CD8-positive, alpha-beta memory T cell (primary cell): Measurements from ENCODE around the gene RASGRP2. TPM values are rescaled to one million over a fixed set of nuclear protein-coding genes. Genes with fewer than 3 reads are reported as not detected.

Source experiments
- CTCF ChIA-PET: fragments of 350-600 bp; sonication (Branson Sonifier 250); formaldehyde crosslinking; loops from one replicate; lab custom pipeline; 2021; ENCODE audit warnings: antibody characterized with exemption; lab: Charles Lee
- POLR2A ChIA-PET: fragments of 350-600 bp; sonication (Branson Sonifier 250); formaldehyde crosslinking; loops from one replicate; lab custom pipeline; 2021; ENCODE audit warnings: antibody characterized with exemption; lab: Charles Lee
- DNase-seq, 5 donors: peaks; one replicate each; pipeline versions ENCODE4 v3.0.0 to v3.0.0-alpha.2; 2020 to 2022; ENCODE audit warnings: mixed read lengths in 1 of 5
- H3K27ac ChIP-seq: one replicate; pipeline ENCODE4 v1.7.0; 2013; ENCODE audit warnings: low read depth, mild to moderate bottlenecking, low read length, moderate library complexity
- H3K27me3 ChIP-seq: 2 replicates; pipeline ENCODE4 v1.7.0; 2013; ENCODE audit warnings: low read length, mild to moderate bottlenecking; ENCODE audit not compliant: insufficient read depth, poor library complexity, severe bottlenecking
- H3K36me3 ChIP-seq: 2 replicates; pipeline ENCODE4 v1.7.0; 2013; ENCODE audit warnings: mild to moderate bottlenecking, low read length, moderate library complexity; ENCODE audit not compliant: insufficient read depth
- H3K4me1 ChIP-seq: 2 replicates; pipeline ENCODE4 v1.7.0; 2013; ENCODE audit warnings: mild to moderate bottlenecking, low read length, moderate library complexity; ENCODE audit not compliant: insufficient read depth
- H3K4me3 ChIP-seq: 2 replicates; pipeline ENCODE4 v1.7.0; 2013; ENCODE audit warnings: mild to moderate bottlenecking, low read length
- H3K9me3 ChIP-seq: 2 replicates; pipeline ENCODE4 v1.7.0; 2013; ENCODE audit warnings: mild to moderate bottlenecking, low read length
- H3K27ac Mint-ChIP-seq, 8 donors: one replicate each; pipeline ENCODE4 v1.8.0; 2020 to 2021; ENCODE audit warnings: mixed read lengths in 8 of 8, mild to moderate bottlenecking in 6 of 8, inconsistent platforms in 3 of 8, moderate library complexity in 3 of 8
- H3K27me3 Mint-ChIP-seq, 2 donors: one replicate each; pipeline ENCODE4 v1.8.0; 2020 to 2021; ENCODE audit warnings: mixed read lengths in 2 of 2, mild to moderate bottlenecking in 1 of 2, moderate library complexity in 1 of 2
- H3K36me3 Mint-ChIP-seq, 3 donors: one replicate each; pipeline ENCODE4 v1.8.0; 2020 to 2021; ENCODE audit warnings: mixed read lengths in 3 of 3, inconsistent platforms in 1 of 3, mild to moderate bottlenecking in 1 of 3
- H3K4me1 Mint-ChIP-seq, 3 donors: one replicate each; pipeline ENCODE4 v1.8.0; 2020 to 2021; ENCODE audit warnings: mixed read lengths in 3 of 3, inconsistent platforms in 1 of 3, mild to moderate bottlenecking in 1 of 3
- H3K4me3 Mint-ChIP-seq, 7 donors: one replicate each; pipeline ENCODE4 v1.8.0; 2020 to 2021; ENCODE audit warnings: mixed read lengths in 7 of 7, mild to moderate bottlenecking in 6 of 7, moderate library complexity in 4 of 7, inconsistent platforms in 2 of 7
- H3K9me3 Mint-ChIP-seq, 5 donors: one replicate each; pipeline ENCODE4 v1.8.0; 2020 to 2022; ENCODE audit warnings: mixed read lengths in 5 of 5, mild to moderate bottlenecking in 3 of 5, moderate library complexity in 2 of 5, inconsistent platforms in 1 of 5
- polyA plus RNA-seq: library from polyadenylated mRNA; unstranded; fragments of 300-500 nt; fragmentation: Illumina TruSeq; gene quantifications from one replicate; pipeline ENCODE4 v1.2.3, GENCODE V29; 2021
- total RNA-seq, 2 experiments: library from RNA; stranded (reverse); gene quantifications; one replicate each; pipeline ENCODE4 v1.2.3, GENCODE V29; 2021

The RASGRP2 gene
- total and polyA plus RNA-seq, 3 experiments from 2014 or later, result 30.2 to 145 (median 33.5) TPM

- no peaks in the 10 kb centered on the region for H3K36me3 ChIP-seq
- no peak for DNase-seq
- H3K36me3 Mint-ChIP-seq, result no peaks in the 10 kb centered on the region
- H3K27me3 ChIP-seq, result peaks cover 11% of the 10 kb centered on the region
- H3K27ac Mint-ChIP-seq, result no peak overlapping the region
- no peaks in the 10 kb centered on the region for H3K9me3 Mint-ChIP-seq
- CTCF ChIA-PET, result no interaction called here
- H3K27ac ChIP-seq, result no peak overlapping the region
- H3K4me3 Mint-ChIP-seq, result no peak overlapping the region
- peaks cover 14 to 16% of the 10 kb centered on the region in 2 donors for H3K27me3 Mint-ChIP-seq
- peaks cover 9% of the 10 kb centered on the region for H3K4me1 ChIP-seq
- H3K4me1 Mint-ChIP-seq, result peaks cover 4 to 19% (median 17%) of the 10 kb centered on the region in 3 donors
- no peaks in the 10 kb centered on the region for H3K9me3 ChIP-seq
- POLR2A ChIA-PET, result no interaction called here
- no peak overlapping the region for H3K4me3 ChIP-seq
Measured at GRCh38 chr11:64687204-64687603, 56.7 kb downstream of the RASGRP2 start.

DNA sequence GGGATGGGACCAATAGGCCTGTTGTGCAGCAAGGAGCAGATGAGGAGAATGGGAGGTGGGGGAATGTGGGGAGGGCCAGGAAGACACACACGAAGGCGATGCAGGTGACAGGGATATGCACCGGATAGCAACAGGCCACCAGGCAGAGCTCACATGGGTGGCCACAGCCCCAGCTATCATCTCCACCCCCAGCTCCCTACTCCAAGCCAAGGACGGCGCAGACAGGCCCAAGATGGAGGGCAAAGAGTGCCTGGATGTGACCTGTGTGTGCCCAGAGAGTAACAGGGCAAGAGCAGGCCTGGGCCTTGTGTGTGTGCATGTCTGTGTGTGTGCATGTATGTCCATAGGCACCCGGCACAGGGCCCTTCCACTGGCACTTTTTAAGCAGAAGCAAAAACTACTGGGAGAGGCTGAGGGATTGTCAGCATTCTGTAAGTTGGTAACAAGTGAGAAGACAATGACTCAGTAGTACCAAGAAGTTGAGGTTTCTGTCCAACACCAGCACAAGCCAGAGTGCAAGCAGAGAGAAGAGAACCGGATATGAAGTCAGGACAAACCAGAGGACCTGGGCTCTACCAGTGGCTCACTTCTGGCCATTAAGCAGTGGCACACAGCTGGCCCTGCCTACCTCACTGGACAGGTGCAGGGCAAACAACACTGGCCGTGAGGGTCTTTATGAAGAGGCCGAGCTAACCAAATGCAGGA, 57.3 kb downstream of the RASGRP2 start:
- ChIA-PET POLR2A (no interaction called here), CTCF (no interaction called here)
- Mint-ChIP-seq H3K9me3 (no peaks in the 10 kb centered on the region), H3K27ac (no peak overlapping the region), H3K27me3 (peaks cover 10% of the 10 kb centered on the region in 2 donors), H3K4me1 (peaks cover 4 to 17% (median 16%) of the 10 kb centered on the region in 3 donors), H3K4me3 (no peak overlapping the region), H3K36me3 (no peaks in the 10 kb centered on the region)
- H3K27ac ChIP-seq, result no peak overlapping the region
- H3K9me3 ChIP-seq, result no peaks in the 10 kb centered on the region
- H3K27me3 ChIP-seq, result peaks cover 5% of the 10 kb centered on the region
- H3K4me3 ChIP-seq, result no peak overlapping the region
- H3K36me3 ChIP-seq, result no peaks in the 10 kb centered on the region
- DNase-seq, result no peak
- H3K4me1 ChIP-seq, result peaks cover 9% of the 10 kb centered on the region

GRCh38 chr11:64685536-64685935, 58.4 kb downstream of the RASGRP2 start:
- Mint-ChIP-seq H3K36me3 (no peaks in the 10 kb centered on the region), H3K4me3 (no peak overlapping the region)

DNA sequence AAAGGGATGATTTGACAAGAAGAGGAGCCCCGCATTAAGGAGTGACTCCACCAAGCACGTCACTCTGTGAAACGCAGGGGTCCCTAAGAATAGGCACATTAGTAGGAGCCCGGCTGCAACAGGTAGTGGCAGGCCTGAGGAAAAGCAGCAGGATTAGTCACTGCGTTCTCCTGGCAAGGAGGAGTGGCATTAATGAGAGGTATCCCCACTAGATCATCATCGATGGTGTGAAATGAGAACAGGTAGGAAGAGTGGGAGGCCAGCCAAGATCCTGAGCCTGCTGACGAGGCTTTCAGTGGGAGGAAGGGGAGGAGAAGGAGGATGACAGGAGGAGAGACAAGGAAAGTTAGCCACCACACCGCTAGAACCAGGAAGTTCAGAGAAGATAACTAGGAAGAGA, 59.6 kb downstream of the RASGRP2 start:
- H3K36me3 ChIP-seq, result no peaks in the 10 kb centered on the region
- H3K27me3 Mint-ChIP-seq, result peaks cover under 1 to 6% of the 10 kb centered on the region in 2 donors
- ChIA-PET POLR2A (no interaction called here), CTCF (no interaction called here)
- no peak overlapping the region for H3K27ac ChIP-seq
- no peaks in the 10 kb centered on the region for H3K9me3 ChIP-seq
- H3K4me3 Mint-ChIP-seq, result no peak overlapping the region
- no peak overlapping the region for H3K27ac Mint-ChIP-seq
- no peaks in the 10 kb centered on the region for H3K36me3 Mint-ChIP-seq
- peaks cover 4 to 17% (median 16%) of the 10 kb centered on the region in 3 donors for H3K4me1 Mint-ChIP-seq
- no peaks in the 10 kb centered on the region for H3K9me3 Mint-ChIP-seq
- DNase-seq, result no peak
- H3K4me1 ChIP-seq, result peaks cover 9% of the 10 kb centered on the region
- no peak overlapping the region for H3K4me3 ChIP-seq
- no peaks in the 10 kb centered on the region for H3K27me3 ChIP-seq

More at GRCh38 chr11:64685536-64685935, 58.4 kb downstream of the RASGRP2 start:
- Mint-ChIP-seq H3K27ac (no peak overlapping the region), H3K9me3 (no peaks in the 10 kb centered on the region), H3K27me3 (peaks cover 3 to 6% of the 10 kb centered on the region in 2 donors), H3K4me1 (peaks cover 4 to 17% (median 16%) of the 10 kb centered on the region in 3 donors)
- Histone ChIP-seq H3K4me3 (no peak overlapping the region), H3K27ac (no peak overlapping the region), H3K27me3 (no peaks in the 10 kb centered on the region), H3K36me3 (no peaks in the 10 kb centered on the region), H3K4me1 (peaks cover 9% of the 10 kb centered on the region), H3K9me3 (no peaks in the 10 kb centered on the region)
- CTCF ChIA-PET, result no interaction called here
- DNase-seq, result no peak
- POLR2A ChIA-PET, result no interaction called here

DNA sequence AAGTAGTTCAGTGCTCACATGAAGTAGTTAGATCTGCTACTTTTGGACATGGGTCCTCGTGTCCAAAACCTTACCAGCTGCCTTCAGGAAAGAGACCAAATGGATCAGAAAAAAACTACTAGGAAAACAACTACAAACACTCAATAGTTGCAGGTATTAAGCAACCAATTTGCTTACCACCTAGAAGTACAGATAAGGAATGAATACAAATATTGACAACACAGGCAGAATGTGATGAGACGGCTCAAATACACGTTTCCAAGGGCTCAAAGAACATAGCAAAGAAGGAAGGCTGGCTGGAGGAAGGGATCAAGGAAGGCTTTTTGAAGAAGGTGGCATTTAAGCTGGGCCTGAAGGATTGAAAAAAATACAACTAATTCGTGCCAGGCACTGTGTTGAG, 62.8 kb downstream of the RASGRP2 start:
- CTCF ChIA-PET, result no interaction called here
- no peak overlapping the region for H3K27ac ChIP-seq
- no peak for DNase-seq
- POLR2A ChIA-PET, result no interaction called here
- H3K9me3 ChIP-seq, result no peaks in the 10 kb centered on the region
- Mint-ChIP-seq H3K4me3 (no peak overlapping the region), H3K4me1 (no peaks in the 10 kb centered on the region), H3K27ac (no peak overlapping the region), H3K36me3 (no peaks in the 10 kb centered on the region), H3K9me3 (no peaks in the 10 kb centered on the region), H3K27me3 (peaks cover 13 to 30% of the 10 kb centered on the region in 2 donors)
- no peak overlapping the region for H3K4me3 ChIP-seq
- no peaks in the 10 kb centered on the region for H3K36me3 ChIP-seq
- no peaks in the 10 kb centered on the region for H3K4me1 ChIP-seq
- peaks cover 6% of the 10 kb centered on the region for H3K27me3 ChIP-seq

GRCh38 chr11:64679846-64680245, 64.1 kb downstream of the RASGRP2 start:
- CTCF ChIA-PET, result interaction anchor here (2.5 kb wide), 1 partner anchor 9 kb away, joined by 11 read pairs; no protein-coding TSS in a partner anchor
- Mint-ChIP-seq H3K4me3 (no peak overlapping the region), H3K4me1 (peaks cover 0 to 2% (median 0%) of the 10 kb centered on the region in 3 donors), H3K36me3 (no peaks in the 10 kb centered on the region), H3K27me3 (peaks cover 14 to 43% of the 10 kb centered on the region in 2 donors), H3K27ac (peak overlapping the region in 1 of 8 donors; percentile 79), H3K9me3 (no peaks in the 10 kb centered on the region)
- DNase-seq, result no peak
- no peaks in the 10 kb centered on the region for H3K4me1 ChIP-seq
- POLR2A ChIA-PET, result no interaction called here
- H3K4me3 ChIP-seq, result no peak overlapping the region
- no peaks in the 10 kb centered on the region for H3K9me3 ChIP-seq
- H3K27ac ChIP-seq, result no peak overlapping the region
- H3K27me3 ChIP-seq, result peaks cover 6% of the 10 kb centered on the region
- H3K36me3 ChIP-seq, result no peaks in the 10 kb centered on the region

- Mint-ChIP-seq H3K27me3 (peaks cover 17 to 53% of the 10 kb centered on the region in 2 donors), H3K4me1 (peaks cover 0 to 2% (median 0%) of the 10 kb centered on the region in 3 donors), H3K9me3 (no peaks in the 10 kb centered on the region), H3K4me3 (no peak overlapping the region), H3K27ac (no peak overlapping the region), H3K36me3 (no peaks in the 10 kb centered on the region)
- H3K9me3 ChIP-seq, result no peaks in the 10 kb centered on the region
- CTCF ChIA-PET, result no interaction called here
- no peaks in the 10 kb centered on the region for H3K36me3 ChIP-seq
- no peak for DNase-seq
- H3K4me3 ChIP-seq, result no peak overlapping the region
- H3K27ac ChIP-seq, result no peak overlapping the region
- POLR2A ChIA-PET, result no interaction called here
- H3K4me1 ChIP-seq, result no peaks in the 10 kb centered on the region
- peaks cover 6% of the 10 kb centered on the region for H3K27me3 ChIP-seq
Measured at GRCh38 chr11:64677441-64678023, 66.4 kb downstream of the RASGRP2 start.
